ENCODE data around the gene DHCR7.

DNA sequence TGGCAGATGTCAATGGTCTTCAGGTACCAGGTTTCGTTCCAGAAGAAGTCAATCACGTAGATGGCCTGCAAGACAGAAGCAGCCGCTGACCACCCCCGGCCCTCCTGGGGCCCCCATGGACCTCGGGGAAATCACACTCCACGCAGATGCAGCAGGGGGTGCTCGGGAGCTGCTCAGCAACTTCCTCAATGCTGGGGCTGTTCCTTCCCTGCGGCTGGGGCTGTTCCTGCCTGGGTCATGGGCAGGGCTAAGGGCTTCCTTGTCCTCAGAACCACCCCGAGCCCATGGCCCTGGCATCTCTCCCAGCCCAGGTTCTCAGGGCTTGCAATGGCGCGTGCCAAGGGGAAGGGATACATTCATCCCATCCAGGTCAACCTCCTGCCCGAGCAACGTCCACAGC lies 10.3 kb downstream of the DHCR7 start:
- TF ChIP-seq, protein P1, sequence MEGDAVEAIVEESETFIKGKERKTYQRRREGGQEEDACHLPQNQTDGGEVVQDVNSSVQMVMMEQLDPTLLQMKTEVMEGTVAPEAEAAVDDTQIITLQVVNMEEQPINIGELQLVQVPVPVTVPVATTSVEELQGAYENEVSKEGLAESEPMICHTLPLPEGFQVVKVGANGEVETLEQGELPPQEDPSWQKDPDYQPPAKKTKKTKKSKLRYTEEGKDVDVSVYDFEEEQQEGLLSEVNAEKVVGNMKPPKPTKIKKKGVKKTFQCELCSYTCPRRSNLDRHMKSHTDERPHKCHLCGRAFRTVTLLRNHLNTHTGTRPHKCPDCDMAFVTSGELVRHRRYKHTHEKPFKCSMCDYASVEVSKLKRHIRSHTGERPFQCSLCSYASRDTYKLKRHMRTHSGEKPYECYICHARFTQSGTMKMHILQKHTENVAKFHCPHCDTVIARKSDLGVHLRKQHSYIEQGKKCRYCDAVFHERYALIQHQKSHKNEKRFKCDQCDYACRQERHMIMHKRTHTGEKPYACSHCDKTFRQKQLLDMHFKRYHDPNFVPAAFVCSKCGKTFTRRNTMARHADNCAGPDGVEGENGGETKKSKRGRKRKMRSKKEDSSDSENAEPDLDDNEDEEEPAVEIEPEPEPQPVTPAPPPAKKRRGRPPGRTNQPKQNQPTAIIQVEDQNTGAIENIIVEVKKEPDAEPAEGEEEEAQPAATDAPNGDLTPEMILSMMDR (conservative IDR thresholded peaks at IDR 0.05; ENCODE audit: low read depth, low read length) = no peak
- no peak for TF ChIP-seq EZH2 (IDR thresholded peaks at IDR 0.05; ENCODE audit: borderline replicate concordance, low read depth, low read length, poor library complexity, severe bottlenecking)
